MG63 (cell line): ENCODE results near the gene IQCC. TPM values are rescaled to one million over a fixed set of nuclear protein-coding genes. Genes with fewer than 3 reads are reported as not detected.

Source experiments
- DNase-seq: peaks from one replicate; pipeline ENCODE4 v3.0.0-alpha.2; 2020
- H3K27me3 ChIP-seq: fragments of 250-450 bp; sonication (Bioruptor Pico); 2 replicates; pipeline ENCODE4 v1.5.1; 2020; ENCODE audit warnings: mild to moderate bottlenecking, moderate library complexity
- H3K36me3 ChIP-seq: fragments of 250-450 bp; sonication (Bioruptor Pico); 2 replicates; pipeline ENCODE4 v1.5.1; 2020; ENCODE audit warnings: mild to moderate bottlenecking, moderate library complexity
- H3K4me3 ChIP-seq: fragments of 250-450 bp; sonication (Bioruptor Pico); 2 replicates; pipeline ENCODE4 v1.5.1; 2020; ENCODE audit warnings: mild to moderate bottlenecking, moderate library complexity
- H3K9me3 ChIP-seq: fragments of 250-450 bp; sonication (Bioruptor Pico); 2 replicates; pipeline ENCODE4 v1.5.1; 2020; ENCODE audit warnings: mild to moderate bottlenecking, moderate library complexity
- total RNA-seq: library from RNA; depleted of rRNA; stranded (reverse); fragments of >200 nt; shearing (Covaris generic); gene quantifications from 2 replicates; pipeline ENCODE4 v1.2.3, GENCODE V29; 2014; ENCODE audit warnings: low replicate concordance

Gene IQCC
- total RNA-seq, 1 experiment from 2014 or later = 3.8 TPM

DNA sequence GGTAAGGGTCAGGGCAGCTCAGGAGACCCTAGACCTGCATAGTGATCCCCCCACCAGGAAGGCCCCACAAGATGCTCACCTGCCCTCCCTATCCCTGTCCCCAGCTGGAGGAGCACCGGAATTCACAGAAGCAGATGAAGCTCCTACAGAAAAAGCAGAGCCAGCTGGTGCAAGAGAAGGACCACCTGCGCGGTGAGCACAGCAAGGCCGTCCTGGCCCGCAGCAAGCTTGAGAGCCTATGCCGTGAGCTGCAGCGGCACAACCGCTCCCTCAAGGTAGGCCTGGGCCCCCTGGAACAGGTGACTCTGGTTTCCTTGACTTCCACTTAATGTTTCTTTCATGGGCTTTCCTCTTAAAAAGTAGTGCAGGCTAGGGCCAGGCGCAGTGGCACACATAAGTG is 17.6 kb upstream of the IQCC start:
- Histone ChIP-seq H3K9me3 (no peaks in the 10 kb centered on the region), H3K36me3 (peaks cover 91% of the 10 kb centered on the region), H3K27me3 (no peaks in the 10 kb centered on the region), H3K4me3 (no peak overlapping the region)
- no peak for DNase-seq

DNA sequence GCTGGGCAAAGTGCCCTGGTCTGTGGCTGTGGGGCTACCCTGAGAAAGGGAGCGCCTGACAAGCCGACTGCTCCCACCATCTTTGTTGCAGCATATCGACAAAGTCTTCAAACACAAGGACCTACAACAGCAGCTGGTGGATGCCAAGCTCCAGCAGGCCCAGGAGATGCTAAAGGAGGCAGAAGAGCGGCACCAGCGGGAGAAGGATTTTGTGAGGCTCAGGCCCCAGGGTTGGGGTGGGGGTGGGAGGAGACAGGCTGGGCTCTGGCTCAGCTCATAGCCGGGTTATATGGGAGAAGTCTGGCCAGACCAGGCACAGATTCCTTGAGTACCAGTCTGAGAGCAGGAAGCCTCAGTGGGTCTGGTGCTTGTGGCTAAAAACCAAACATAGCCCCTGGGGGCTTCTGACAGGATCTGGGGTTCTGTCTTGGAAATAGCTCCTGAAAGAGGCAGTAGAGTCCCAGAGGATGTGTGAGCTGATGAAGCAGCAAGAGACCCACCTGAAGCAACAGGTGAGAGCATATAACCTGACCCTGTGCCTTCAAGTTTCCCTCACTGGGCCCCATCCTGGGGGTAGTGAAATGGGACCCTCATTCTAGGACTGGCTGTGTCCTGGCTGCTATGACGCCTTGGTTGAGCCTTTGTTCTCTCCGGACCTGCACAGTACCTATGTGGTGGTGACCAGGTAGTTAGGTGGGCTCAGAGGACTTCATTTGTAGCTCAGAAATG is 13.1 kb upstream of the IQCC start:
- no peak for DNase-seq
- H3K36me3 ChIP-seq = peaks cover 95% of the 10 kb centered on the region
- H3K9me3 ChIP-seq = no peaks in the 10 kb centered on the region
- no peak overlapping the region for H3K4me3 ChIP-seq
- no peaks in the 10 kb centered on the region for H3K27me3 ChIP-seq

DNA sequence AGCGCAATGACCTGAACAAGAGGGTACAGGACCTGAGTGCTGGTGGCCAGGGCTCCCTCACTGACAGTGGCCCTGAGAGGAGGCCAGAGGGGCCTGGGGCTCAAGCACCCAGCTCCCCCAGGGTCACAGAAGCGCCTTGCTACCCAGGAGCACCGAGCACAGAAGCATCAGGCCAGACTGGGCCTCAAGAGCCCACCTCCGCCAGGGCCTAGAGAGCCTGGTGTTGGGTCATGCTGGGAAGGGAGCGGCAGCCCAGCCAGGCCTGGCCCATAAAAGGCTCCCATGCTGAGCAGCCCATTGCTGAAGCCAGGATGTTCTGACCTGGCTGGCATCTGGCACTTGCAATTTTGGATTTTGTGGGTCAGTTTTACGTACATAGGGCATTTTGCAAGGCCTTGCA is 10.5 kb upstream of the IQCC start:
- DNase-seq = no peak
- H3K36me3 ChIP-seq = peaks cover 77% of the 10 kb centered on the region
- no peaks in the 10 kb centered on the region for H3K9me3 ChIP-seq
- H3K27me3 ChIP-seq = no peaks in the 10 kb centered on the region
- H3K4me3 ChIP-seq = no peak overlapping the region

DNA sequence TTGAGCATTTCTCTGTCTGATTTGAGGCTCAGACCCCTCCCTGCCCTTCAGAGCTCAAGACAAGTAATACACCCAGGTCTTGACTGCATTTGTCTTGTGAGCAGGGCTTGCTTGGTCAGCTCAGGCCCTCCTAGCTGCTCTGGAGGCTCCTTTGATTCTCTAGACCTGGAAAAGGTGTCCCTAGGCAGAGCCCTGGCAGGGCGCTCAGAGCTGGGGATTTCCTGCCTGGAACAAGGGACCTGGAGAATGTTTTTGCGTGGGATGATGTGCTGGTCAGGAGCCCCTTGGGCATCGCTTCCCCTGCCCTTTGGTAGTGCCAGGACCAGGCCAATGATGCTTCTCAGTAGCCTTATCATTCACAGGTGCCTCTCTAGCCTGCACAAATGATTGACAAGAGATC is 9.9 kb upstream of the IQCC start:
- Histone ChIP-seq H3K4me3 (no peak overlapping the region), H3K9me3 (no peaks in the 10 kb centered on the region), H3K36me3 (peaks cover 71% of the 10 kb centered on the region), H3K27me3 (no peaks in the 10 kb centered on the region)
- no peak for DNase-seq

DNA sequence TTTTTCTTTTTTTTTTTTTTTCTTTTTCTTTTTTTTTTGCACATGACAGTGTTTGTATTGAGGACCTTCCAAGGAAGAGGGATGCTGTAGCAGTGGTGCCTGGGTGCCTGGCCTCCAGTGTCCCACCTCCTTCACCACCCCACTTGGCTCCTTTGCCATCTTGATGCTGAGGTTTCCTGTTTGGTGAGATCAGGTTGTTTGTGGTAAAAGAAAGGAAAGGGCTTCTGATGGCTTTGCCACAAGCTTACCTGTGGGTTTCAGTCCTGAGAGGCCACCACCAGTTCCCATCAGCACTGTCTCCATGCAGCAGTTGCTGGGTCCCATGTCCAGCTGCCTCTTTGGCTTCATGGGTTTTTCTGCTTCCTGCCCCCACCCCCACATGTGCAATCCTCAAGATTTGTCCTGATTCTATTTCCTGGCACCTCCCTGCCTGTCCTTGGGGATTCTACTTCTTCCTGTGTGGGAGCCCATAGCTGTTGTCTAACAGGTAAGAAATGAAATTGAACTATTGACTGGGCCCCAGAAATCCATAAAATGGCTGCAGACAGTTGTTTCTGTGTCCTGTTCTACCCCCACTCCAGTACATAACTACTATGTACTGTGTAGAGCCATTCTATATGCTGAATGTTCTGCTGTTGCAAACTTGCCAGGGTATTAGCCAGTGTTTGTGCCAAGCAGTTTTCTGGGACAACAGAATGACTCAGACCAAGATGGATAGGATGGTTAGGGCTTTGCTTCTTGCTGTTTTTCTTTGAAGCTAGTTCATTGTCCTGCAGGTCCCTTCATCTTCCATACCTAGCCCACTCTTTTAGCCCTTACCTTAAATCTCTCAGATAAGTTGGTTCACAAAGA is 9.3 kb upstream of the IQCC start:
- H3K27me3 ChIP-seq = no peaks in the 10 kb centered on the region
- peak; percentile 23 for DNase-seq

DNA sequence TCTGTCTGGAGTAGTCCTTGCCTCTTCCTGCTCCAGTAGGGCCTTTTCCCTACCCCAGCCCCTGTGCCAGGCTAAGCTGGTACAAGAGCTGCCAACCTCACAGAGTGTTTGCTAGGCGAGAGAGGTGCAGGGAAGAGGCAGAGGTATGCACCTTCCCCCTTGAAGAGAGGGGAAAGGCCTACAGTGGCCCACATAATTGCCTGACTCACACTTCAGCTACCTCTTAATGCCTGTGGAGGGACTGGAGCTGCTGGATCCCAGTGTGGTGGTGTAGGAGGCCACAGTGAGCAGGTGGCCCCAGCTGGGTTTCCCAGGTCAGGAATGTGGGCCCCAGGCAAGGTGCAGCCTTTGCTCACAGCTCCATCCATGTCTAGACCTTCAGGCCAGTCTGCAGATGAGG is 8.4 kb upstream of the IQCC start:
- H3K36me3 ChIP-seq = peaks cover 56% of the 10 kb centered on the region
- no peak for DNase-seq
- no peak overlapping the region for H3K4me3 ChIP-seq
- no peaks in the 10 kb centered on the region for H3K27me3 ChIP-seq
- no peaks in the 10 kb centered on the region for H3K9me3 ChIP-seq

More for the DNA sequence above, 9.3 kb upstream of the IQCC start:
- Histone ChIP-seq H3K4me3 (no peak overlapping the region), H3K36me3 (peaks cover 65% of the 10 kb centered on the region), H3K9me3 (no peaks in the 10 kb centered on the region)

DNA sequence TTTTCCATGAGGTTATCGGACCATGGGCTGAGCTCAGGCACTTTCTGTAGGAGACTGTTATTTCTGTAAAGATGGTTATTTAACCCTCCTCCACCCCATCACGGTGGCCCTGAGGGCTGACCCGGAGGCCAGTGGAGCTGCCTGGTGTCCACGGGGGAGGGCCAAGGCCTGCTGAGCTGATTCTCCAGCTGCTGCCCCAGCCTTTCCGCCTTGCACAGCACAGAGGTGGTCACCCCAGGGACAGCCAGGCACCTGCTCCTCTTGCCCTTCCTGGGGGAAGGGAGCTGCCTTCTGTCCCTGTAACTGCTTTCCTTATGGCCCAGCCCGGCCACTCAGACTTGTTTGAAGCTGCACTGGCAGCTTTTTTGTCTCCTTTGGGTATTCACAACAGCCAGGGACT is 7.6 kb upstream of the IQCC start:
- Histone ChIP-seq H3K36me3 (peaks cover 48% of the 10 kb centered on the region), H3K4me3 (no peak overlapping the region), H3K9me3 (no peaks in the 10 kb centered on the region), H3K27me3 (no peaks in the 10 kb centered on the region)
- no peak for DNase-seq

DNA sequence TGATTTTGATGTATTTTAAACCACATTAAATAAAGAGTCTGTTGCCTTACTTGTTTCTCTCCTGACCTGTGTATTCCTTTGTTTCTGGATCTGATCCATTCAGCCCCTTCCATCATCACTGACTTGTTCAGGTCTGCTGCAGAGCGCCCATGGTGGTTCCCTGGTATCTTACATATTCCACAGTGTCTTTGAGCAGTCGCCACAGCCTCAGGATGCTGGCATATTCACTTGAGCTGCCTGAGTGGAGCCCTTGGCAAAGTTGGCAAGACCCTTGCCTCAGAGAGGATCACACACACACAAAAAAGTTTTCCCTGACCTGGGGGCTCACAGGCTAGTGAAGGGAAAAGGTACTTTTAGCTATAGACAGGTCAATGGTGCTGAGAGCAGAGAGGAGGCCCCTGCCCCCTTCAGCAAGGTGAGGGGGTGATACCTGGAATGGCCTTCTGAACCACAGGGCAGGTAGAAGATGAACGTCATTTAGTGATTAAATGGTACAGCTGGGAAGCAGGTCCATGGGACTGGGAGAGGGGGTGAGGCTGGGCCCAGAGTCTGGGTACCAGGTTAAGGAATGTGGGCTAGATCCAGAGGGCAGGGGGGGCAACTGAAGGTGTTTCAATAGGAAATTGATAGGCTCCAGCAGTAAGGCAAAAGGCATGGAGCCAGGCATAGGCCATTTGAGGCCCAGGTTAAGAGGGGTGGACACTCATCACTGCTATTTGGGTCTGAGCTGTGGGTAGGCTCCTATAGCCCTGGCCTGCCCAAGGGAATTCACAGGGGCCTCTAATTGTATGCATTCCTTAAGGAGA is 7.0 kb upstream of the IQCC start:
- no peak overlapping the region for H3K4me3 ChIP-seq
- H3K36me3 ChIP-seq = peaks cover 42% of the 10 kb centered on the region
- no peaks in the 10 kb centered on the region for H3K9me3 ChIP-seq
- H3K27me3 ChIP-seq = no peaks in the 10 kb centered on the region
- DNase-seq = no peak

DNA sequence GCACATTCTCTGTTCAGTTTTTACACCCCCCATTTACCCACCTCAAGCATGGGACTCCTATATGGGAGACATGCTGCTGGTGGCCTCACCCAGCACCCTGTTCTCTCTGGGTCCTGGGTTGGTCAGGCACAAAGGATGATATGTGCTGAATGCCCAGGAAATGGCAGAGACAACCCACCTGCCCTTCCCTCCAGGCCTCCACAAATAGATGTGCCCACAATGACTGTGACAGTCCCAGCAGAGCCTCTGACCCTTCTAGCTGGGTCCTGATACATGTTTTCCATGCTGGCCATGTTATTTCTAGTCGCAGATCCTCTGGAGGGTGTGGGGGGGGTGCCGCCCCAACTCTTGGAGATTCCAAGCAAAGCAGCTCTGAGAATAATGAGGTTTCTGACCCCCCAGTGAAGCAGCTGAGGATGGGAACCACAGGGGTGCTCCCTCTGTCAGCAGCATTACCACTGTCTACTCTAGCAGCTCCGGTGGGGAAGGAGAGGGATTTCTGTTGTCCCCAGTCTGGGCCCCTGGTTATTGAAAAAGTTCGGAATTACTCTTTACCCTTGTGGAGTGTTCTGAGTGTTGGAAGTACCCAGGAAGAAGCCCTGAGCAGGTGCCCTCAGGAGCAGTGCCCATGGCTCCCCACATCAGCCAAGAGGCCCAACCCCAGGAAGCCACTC is 6.3 kb upstream of the IQCC start:
- Histone ChIP-seq H3K27me3 (no peaks in the 10 kb centered on the region), H3K4me3 (no peak overlapping the region), H3K36me3 (peaks cover 35% of the 10 kb centered on the region), H3K9me3 (no peaks in the 10 kb centered on the region)
- DNase-seq = no peak

DNA sequence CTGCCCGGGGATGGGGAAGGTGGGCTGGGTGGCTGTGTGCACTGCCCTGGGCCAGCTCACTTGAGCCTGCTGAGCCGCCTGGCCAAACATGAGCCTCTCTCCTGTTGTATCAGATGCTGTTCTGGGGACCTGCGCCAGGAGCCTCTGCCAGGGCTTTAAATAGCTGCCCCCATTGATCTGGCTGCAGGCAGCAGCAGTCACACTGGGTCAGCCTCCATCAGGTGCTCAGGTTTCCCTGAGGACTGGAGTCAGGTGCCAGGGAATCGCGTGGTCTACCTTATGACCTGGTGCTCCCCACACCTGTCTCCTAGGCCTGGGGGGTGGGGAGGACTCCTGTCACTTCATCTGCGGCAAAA is 5.8 kb upstream of the IQCC start:
- peak; percentile 54 for DNase-seq
- peak overlapping the region; percentile 48; the same call in 1 of the 2 replicates for H3K4me3 ChIP-seq
- peaks cover 30% of the 10 kb centered on the region for H3K36me3 ChIP-seq
- no peaks in the 10 kb centered on the region for H3K27me3 ChIP-seq
- no peaks in the 10 kb centered on the region for H3K9me3 ChIP-seq

DNA sequence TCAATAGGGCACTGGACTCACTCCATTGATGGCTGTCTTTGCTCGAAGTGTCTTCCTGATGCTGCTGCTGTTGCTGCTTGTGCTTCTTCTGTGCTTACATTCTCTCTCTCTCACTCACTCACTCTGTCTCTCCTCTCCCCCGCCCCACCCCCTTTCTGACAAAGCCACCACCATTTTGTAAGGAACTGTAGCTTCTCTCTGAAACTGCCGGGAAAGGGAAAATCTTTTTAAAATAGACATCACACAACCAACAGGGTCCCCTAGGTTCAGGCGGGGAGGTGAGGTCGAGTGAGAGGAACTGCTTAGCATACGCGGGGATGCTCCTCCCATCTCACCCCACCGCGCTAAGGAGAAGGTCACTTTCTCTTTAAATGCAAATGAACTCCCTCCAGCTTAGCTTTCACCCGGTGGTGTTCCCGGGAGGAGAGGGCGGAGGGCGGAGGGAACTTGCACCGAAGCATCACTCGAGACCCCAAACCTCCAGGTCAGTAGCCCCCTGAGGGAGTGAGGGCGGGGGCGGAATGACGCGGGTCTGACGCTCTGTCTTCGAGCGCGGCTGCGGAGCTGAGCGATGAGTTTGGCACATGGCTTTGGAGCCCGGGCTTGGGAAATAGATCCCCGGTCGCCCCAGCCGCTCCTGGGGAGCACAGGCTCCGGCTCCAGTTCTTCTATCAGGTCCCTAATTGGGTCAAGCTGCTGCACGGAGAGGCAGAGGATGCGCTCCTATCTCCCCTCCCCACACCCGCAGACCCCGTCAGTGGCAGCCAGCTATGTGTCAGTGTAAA is 5.1 kb upstream of the IQCC start, which contains the start of gene CCDC28B:
Gene CCDC28B (plus strand): TSS at position 370 of the 785 bp plus-strand sequence. CDS start 1,341 bp downstream, outside the sequence.
- peak within 1 kb of the TSS; percentile 48 for H3K4me3 ChIP-seq
- no peaks in the 10 kb centered on the region for H3K9me3 ChIP-seq
- H3K36me3 ChIP-seq = peaks cover 23% of the 10 kb centered on the region
- no peaks in the 10 kb centered on the region for H3K27me3 ChIP-seq
- peak; percentile 42 for DNase-seq

DNA sequence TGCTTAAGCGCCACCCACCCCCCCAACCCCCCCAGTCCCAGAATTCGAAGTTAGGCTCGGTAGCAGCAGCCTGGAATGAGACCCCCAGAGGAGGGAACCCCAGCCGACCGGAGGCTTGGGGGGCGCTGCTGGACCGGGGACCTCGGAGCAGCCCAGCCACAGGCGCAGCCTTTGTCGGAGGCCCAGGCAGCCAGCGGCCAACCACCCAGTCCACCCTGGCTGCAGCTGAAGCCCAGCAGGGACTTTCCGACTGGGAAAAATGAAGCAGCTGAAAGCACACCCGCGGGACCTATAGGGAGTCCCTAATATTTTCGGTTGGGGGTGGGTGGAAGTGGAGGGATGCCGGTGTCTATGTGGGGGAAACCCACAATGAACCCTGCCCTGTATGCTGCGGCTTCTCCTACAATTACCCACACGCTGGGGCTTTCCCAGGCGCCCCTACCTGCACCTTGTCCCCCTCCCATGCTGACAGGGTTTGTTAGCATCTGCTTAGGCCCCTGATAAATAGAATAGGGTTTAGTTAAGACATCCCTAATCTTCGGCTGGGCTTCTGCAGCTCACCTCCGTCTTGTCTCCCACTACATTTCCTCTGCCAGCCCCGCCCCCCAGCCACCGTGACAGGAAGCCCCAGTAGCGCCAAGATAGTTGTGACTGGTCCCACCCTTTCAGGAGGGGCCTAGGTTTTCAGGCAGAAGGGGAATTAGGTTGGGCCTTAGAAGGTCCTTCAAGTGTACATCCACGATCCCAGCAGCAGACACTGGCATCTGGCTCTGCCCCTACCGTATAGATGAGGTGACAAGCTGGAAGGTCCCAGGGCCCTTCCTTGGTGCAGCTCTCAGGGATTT is 4.2 kb upstream of the IQCC start:
- H3K36me3 ChIP-seq = peaks cover 17% of the 10 kb centered on the region
- no peaks in the 10 kb centered on the region for H3K27me3 ChIP-seq
- no peaks in the 10 kb centered on the region for H3K9me3 ChIP-seq
- H3K4me3 ChIP-seq = no peak overlapping the region; the same call in 1 of the 2 replicates
- DNase-seq = no peak

DNA sequence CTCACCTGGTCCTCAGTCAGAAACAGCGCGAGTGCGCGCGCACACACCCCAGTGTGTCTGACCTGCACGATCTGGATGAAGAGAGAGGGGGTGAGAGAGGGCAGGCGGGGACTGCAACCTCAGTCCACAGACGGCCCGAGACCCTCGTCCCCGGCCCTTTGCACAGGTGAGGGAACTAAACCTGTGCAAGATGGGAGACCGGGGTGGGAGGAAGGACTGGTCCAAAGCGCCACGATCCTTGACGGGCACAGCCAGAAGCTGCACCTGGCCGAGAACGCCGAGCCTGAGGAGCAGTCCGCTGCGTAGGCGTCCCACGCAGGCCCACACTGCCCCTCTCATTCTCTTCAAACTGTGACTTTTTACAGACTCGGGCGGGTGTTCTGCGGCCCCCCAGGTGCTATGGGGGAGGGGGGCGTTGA is 519 bp upstream of the IQCC start:
- H3K36me3 ChIP-seq = no peaks in the 10 kb centered on the region
- peak overlapping the region; percentile 78 for H3K4me3 ChIP-seq
- H3K27me3 ChIP-seq = no peaks in the 10 kb centered on the region
- H3K9me3 ChIP-seq = no peaks in the 10 kb centered on the region
- no peak for DNase-seq

DNA sequence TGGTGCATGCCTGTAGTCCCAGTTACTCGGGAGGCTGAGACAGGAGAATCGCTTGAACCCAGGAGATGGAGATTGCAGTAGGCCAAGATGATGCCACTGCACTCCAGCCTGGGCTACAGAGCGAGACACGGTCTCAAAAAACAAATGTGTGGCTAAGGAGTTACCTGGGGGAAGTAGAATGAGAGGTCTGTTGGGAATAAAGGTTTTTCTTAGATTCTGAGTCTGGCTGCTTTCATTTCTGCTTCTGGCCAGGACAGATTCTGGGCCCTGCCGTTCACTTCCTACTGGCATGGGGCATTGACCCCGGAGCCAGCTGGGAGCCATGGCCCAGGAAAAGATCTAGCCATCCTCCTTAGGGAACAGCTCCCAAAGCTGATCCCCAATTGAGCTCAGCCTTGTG is 3.0 kb downstream of the IQCC start:
- Histone ChIP-seq H3K27me3 (no peaks in the 10 kb centered on the region), H3K4me3 (no peak overlapping the region), H3K36me3 (no peaks in the 10 kb centered on the region), H3K9me3 (no peaks in the 10 kb centered on the region)
- DNase-seq = no peak

DNA sequence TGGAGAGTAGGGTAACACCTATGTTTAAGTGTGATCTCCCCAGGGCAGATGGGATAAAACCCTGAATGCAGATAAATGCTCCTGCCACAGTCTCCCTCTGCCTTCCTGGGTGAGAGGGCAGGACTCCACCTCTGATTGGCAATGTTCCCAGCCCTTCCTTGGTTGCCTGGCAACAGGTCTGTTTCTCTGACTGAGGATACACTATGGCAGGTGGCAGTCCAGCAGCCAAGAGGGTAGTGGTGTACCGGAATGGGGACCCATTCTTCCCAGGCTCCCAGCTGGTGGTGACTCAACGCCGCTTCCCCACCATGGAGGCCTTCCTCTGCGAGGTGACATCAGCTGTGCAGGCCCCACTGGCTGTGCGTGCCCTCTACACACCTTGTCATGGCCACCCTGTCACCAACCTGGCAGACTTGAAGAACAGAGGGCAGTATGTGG is 3.4 kb downstream of the IQCC start, which contains the start of gene DCDC2B:
Gene DCDC2B (plus strand): TSS at position 199 of the 438 bp plus-strand sequence. CDS start 5 bp downstream, at position 204.
- Histone ChIP-seq H3K27me3 (no peaks in the 10 kb centered on the region), H3K9me3 (no peaks in the 10 kb centered on the region)
- peak; percentile 47 for DNase-seq

More for the DNA sequence above, 3.4 kb downstream of the IQCC start, which contains the start of gene DCDC2B:
- Histone ChIP-seq H3K36me3 (no peaks in the 10 kb centered on the region), H3K4me3 (no peak within 1 kb of the TSS)
